Right lobe of liver (tissue), 4 donors: ENCODE data around the gene DIPK1A.

Experiments
- CTCF ChIP-seq, 4 donors: fragments of 200-600 bp in 3 of 4; fragments of 450-650 bp in 1 of 4; IDR thresholded peaks; one replicate each; pipeline versions ENCODE4 v1.5.1 to v1.8.0; 2016 to 2022; ENCODE audit warnings: antibody characterized with exemption in 4 of 4, mild to moderate bottlenecking in 2 of 4
- POLR2A ChIP-seq: fragments of 450-650 bp; IDR thresholded peaks from one replicate; pipeline ENCODE4 v1.6.1; 2017; ENCODE audit warnings: antibody characterized with exemption, mild to moderate bottlenecking
- donor health status: DM: no; HTN: no; CAD: no.
- donor health status: DM: no; HTN: no; CAD: no.
- donor health status: DM: no; HTN: yes; CAD: no.

- TF ChIP-seq CTCF (IDR thresholded peaks at IDR 0.05) (peak in 2 of 4 donors; percentile 15 to 21), POLR2A (peak; percentile 78)
Observed at GRCh38 chr1:92961131-92961895, at the start of gene DIPK1A.
